Ovary (tissue), 9 donors: ENCODE measurements around the gene UBC. TPM values are rescaled to one million over a fixed set of nuclear protein-coding genes. Genes with fewer than 3 reads are reported as not detected.
"Not testable (repeated sequence)": the region's sequence is repeated elsewhere in the genome, so short reads cannot be mapped to it uniquely, and the experiment has no call there.

ENCODE experiments used
- DNase-seq, 5 donors: peaks; one replicate each; pipeline ENCODE4 v3.0.0-alpha.2; 2019 to 2020
- H3K27ac ChIP-seq, 2 donors: fragments of 200-600 bp; one replicate each; pipeline versions ENCODE4 v1.5.1 to v1.8.0; 2019 to 2022
- H3K27me3 ChIP-seq: fragments of 200-600 bp; one replicate; pipeline ENCODE4 v1.8.0; 2022
- H3K36me3 ChIP-seq: fragments of 200-600 bp; sonication (generic); one replicate; pipeline ENCODE4 v1.5.1; 2019
- H3K4me1 ChIP-seq: one replicate; pipeline ENCODE4 v1.8.1; 2013; ENCODE audit warnings: mild to moderate bottlenecking, moderate library complexity; ENCODE audit not compliant: insufficient read depth
- H3K4me3 ChIP-seq: fragments of 200-600 bp; sonication (generic); one replicate; pipeline ENCODE4 v1.5.1; 2017
- H3K9me3 ChIP-seq, 2 donors: fragments of 200-600 bp in 1 of 2; sonication (generic) in 1 of 2; one replicate each; pipeline versions ENCODE4 v1.5.1 to v1.8.1; 2013 to 2019; ENCODE audit warnings: mild to moderate bottlenecking in 1 of 2, moderate library complexity in 1 of 2
- CTCF ChIP-seq, 3 donors: fragments of 450-650 bp in 2 of 3; fragments of 200-600 bp in 1 of 3; IDR thresholded peaks; one replicate each; pipeline versions ENCODE4 v1.5.1 to v1.8.0; 2016 to 2022; ENCODE audit warnings: antibody characterized with exemption in 3 of 3, mild to moderate bottlenecking in 1 of 3
- EP300 ChIP-seq: sonication (generic); formaldehyde crosslinking; IDR thresholded peaks from one replicate; pipeline ENCODE4 v1.6.1; 2017; ENCODE audit warnings: antibody characterized with exemption
- POLR2A ChIP-seq: fragments of 450-650 bp; IDR thresholded peaks from one replicate; pipeline ENCODE4 v1.6.1; 2017; ENCODE audit warnings: antibody characterized with exemption, mild to moderate bottlenecking, moderate library complexity
- WGBS, 3 donors: extraction: QIAGEN DNeasy Blood & Tissue Kit in 1 of 3; methylation state at CpG; one replicate each; pipeline versions ENCODE4 v1.1.5 to v1.1.7; 2013 to 2017; 5-methylcytosine and 5-hydroxymethylcytosine counted together
- intact Hi-C, 4 donors: fragments of 100-400 bp; cut with DNase I; formaldehyde crosslinking; loops; one replicate each; pipeline versions ENCODE4 v1.11.0 to v1.15.1; 2022 to 2023
- polyA plus RNA-seq, 2 donors: library from polyadenylated mRNA; stranded (reverse); fragments of 200-250 nt in 1 of 2; fragments of 350-450 nt in 1 of 2; fragmentation: Illumina TruSeq in 1 of 2; extraction: RNeasy Lipid Tissue Mini Kit (QIAGEN cat#74804) in 1 of 2; gene quantifications; one replicate each; pipeline ENCODE4 v1.2.3, GENCODE V29; 2013 to 2014
- total RNA-seq, 7 donors: library from RNA; depleted of rRNA in 2 of 7; stranded (reverse); fragments of >200 nt in 2 of 7; fragmentation: NEBNext Ultra II Directional in 3 of 7; extraction: Animal tissue kit (Norgen Biotek cat#: 25700) in 3 of 7; gene quantifications; one replicate each; pipeline versions ENCODE4 v1.1.0 to v1.2.4, GENCODE V29; 2016 to 2023
- donor health status: DM: no; HTN: no; CAD: no; lungs with moderate emphysema.
- donor health status: DM: no; HTN: no; CAD: no.
- donor health status: Bipolar disorder and iron deficiency.
- donor health status: DM: yes; HTN: yes; CAD: no.
- donor health status: DM: no; HTN: no; CAD: no.
- donor health status: DM: yes; HTN: yes; CAD: no.

The UBC gene
- total and polyA plus RNA-seq, 9 donors: 775 to 1,330 (median 837) TPM

- H3K36me3 ChIP-seq: no peaks in the 10 kb centered on the region
- intact Hi-C loops: no loop called here
- WGBS, 3 donors: 0% methylated on average over 45 of the region's 45 CpGs
- peak overlapping the region; percentile 56 for H3K4me3 ChIP-seq
- no peaks in the 10 kb centered on the region for H3K9me3 ChIP-seq
- no peaks in the 10 kb centered on the region for H3K27me3 ChIP-seq
- no peaks in the 10 kb centered on the region for H3K4me1 ChIP-seq
- TF ChIP-seq CTCF (IDR thresholded peaks at IDR 0.05): no peak
- TF ChIP-seq EP300: peak; percentile 13
- TF ChIP-seq POLR2A: peak; percentile 12
- DNase-seq: peak; percentile 88 to 94 (median 91)
- peak overlapping the region; percentile 84 to 93 for H3K27ac ChIP-seq
These were observed 13.0 kb upstream of the UBC start for GRCh38 chr12:124927201-124928094.

- intact Hi-C loops: not testable (repeated sequence)
- 92 to 94% (median 94%) methylated on average over 7 of the region's 7 CpGs for WGBS, 3 donors
These were observed 11.3 kb upstream of the UBC start for GRCh38 chr12:124925782-124926181.

GRCh38 chr12:124925117-124925516 lies 10.7 kb upstream of the UBC start:
- no peak for DNase-seq
- Histone ChIP-seq H3K27ac (no peak overlapping the region), H3K9me3 (no peaks in the 10 kb centered on the region), H3K4me3 (no peak overlapping the region), H3K36me3 (no peaks in the 10 kb centered on the region), H3K4me1 (peaks cover 1% of the 10 kb centered on the region), H3K27me3 (no peaks in the 10 kb centered on the region)
- intact Hi-C loops: no loop called here
- 80 to 87% (median 80%) methylated on average over 10 of the region's 10 CpGs for WGBS, 3 donors
- TF ChIP-seq POLR2A (no peak), EP300 (no peak), CTCF (IDR thresholded peaks at IDR 0.05) (no peak)

More at GRCh38 chr12:124925782-124926181, 11.3 kb upstream of the UBC start:
- not testable (repeated sequence) for H3K27me3 ChIP-seq, H3K27ac ChIP-seq, DNase-seq, H3K36me3 ChIP-seq, H3K4me3 ChIP-seq, H3K4me1 ChIP-seq, H3K9me3 ChIP-seq

- Histone ChIP-seq H3K36me3 (no peaks in the 10 kb centered on the region), H3K4me1 (peaks cover 1% of the 10 kb centered on the region), H3K27ac (no peak overlapping the region), H3K27me3 (no peaks in the 10 kb centered on the region), H3K4me3 (no peak overlapping the region), H3K9me3 (no peaks in the 10 kb centered on the region)
- intact Hi-C loops: no loop called here
- TF ChIP-seq EP300 (no peak), CTCF (IDR thresholded peaks at IDR 0.05) (no peak), POLR2A (no peak)
- WGBS, 3 donors: 71 to 76% (median 75%) methylated on average over 12 of the region's 12 CpGs
- no peak for DNase-seq
These were observed 9.7 kb upstream of the UBC start for GRCh38 chr12:124923905-124924734.
